ENCODE measurements around the gene KYAT1.

GRCh38 chr9:128825923-128826700 is 55.6 kb downstream of the KYAT1 start:
- TF ChIP-seq E2F6 (IDR thresholded peaks at IDR 0.05), result no peak
- TF ChIP-seq POU5F1 (IDR thresholded peaks at IDR 0.05; ENCODE audit: low read depth, low read length), result no peak
- no peak for TF ChIP-seq JUND (IDR thresholded peaks at IDR 0.05; ENCODE audit: low read length)
- TF ChIP-seq EZH2 (IDR thresholded peaks at IDR 0.05; ENCODE audit: low read depth, low read length, severe bottlenecking), result no peak
- no peak for TF ChIP-seq POLR2AphosphoS5 (IDR thresholded peaks at IDR 0.05; ENCODE audit: low read depth, low read length)
- TF ChIP-seq MAFK (IDR thresholded peaks at IDR 0.05; ENCODE audit: low read depth, low read length), result peak; percentile 23; the same call in 1 of the 2 replicates
- TF ChIP-seq RAD21 (IDR thresholded peaks at IDR 0.05 in 1 of 2, conservative IDR thresholded peaks at IDR 0.05 in 1 of 2; ENCODE audit: low read depth in 2 of 2, low read length in 2 of 2), result 0 out of 4 replicates have a peak, but pooled peaks of 1 of the 2 experiments have one; percentile 8
- TF ChIP-seq CTCF (IDR thresholded peaks at IDR 0.05; ENCODE audit: control extremely low read depth in 1 of 3, insufficient read depth in 1 of 3, low read depth in 1 of 3, low read length in 3 of 3), result peak in 2 of 3 experiments; percentile 9 to 22; a peak in 2 of 4 replicates
- no peak for TF ChIP-seq SP1 (IDR thresholded peaks at IDR 0.05; ENCODE audit: low read depth, low read length)
- no peak for TF ChIP-seq SUZ12 (IDR thresholded peaks at IDR 0.05; ENCODE audit: low read length)
- TF ChIP-seq POLR2A (IDR thresholded peaks at IDR 0.05; ENCODE audit: control extremely low read depth in 1 of 2, low read depth in 2 of 2, low read length in 2 of 2), result no peak
- TF ChIP-seq SIN3A (conservative IDR thresholded peaks at IDR 0.05 in 1 of 2, IDR thresholded peaks at IDR 0.05 in 1 of 2; ENCODE audit: low read depth in 1 of 2, low read length in 2 of 2), result 0 out of 4 replicates have a peak, but pooled peaks of 1 of the 2 experiments have one; percentile 26

Data from H1 (cell line).